Small intestine (tissue), 7 donors: Measurements from ENCODE around the gene PRICKLE2. TPM values are rescaled to one million over a fixed set of nuclear protein-coding genes. Genes with fewer than 3 reads are reported as not detected.
A peak's percentile ranks its signal among the peaks of the same experiment; 100 is the strongest.

Experiments
- DNase-seq, 2 donors: peaks; one replicate each; pipeline versions ENCODE4 v3.0.0 to v3.0.0-alpha.2; 2013
- FAIRE-seq: peaks from 2 replicates; lab custom pipeline; 2012; peaks lifted over from hg19 to GRCh38; lab: Jason Lieb, UNC
- H3K27ac ChIP-seq, 3 donors: one replicate each; pipeline ENCODE4 v1.5.1; 2013; ENCODE audit warnings: low read length in 2 of 3, mild to moderate bottlenecking in 2 of 3, control low read depth in 1 of 3, inconsistent platforms in 1 of 3, low read depth in 1 of 3, moderate library complexity in 1 of 3
- H3K27me3 ChIP-seq, 3 donors: one replicate each; pipeline ENCODE4 v1.6.1; 2013; ENCODE audit warnings: low read length in 3 of 3, inconsistent platforms in 1 of 3; ENCODE audit not compliant: control insufficient read depth in 3 of 3, insufficient read depth in 3 of 3
- H3K36me3 ChIP-seq, 3 donors: one replicate each; pipeline ENCODE4 v1.6.1; 2013; ENCODE audit warnings: low read length in 3 of 3, inconsistent platforms in 1 of 3, low read depth in 1 of 3, mild to moderate bottlenecking in 1 of 3, moderate library complexity in 1 of 3; ENCODE audit not compliant: control insufficient read depth in 3 of 3, insufficient read depth in 2 of 3
- H3K4me1 ChIP-seq, 3 donors: one replicate each; pipeline ENCODE4 v1.6.1; 2013; ENCODE audit warnings: low read length in 2 of 3, inconsistent platforms in 1 of 3, low read depth in 1 of 3, mild to moderate bottlenecking in 1 of 3, moderate library complexity in 1 of 3; ENCODE audit not compliant: control insufficient read depth in 3 of 3, insufficient read depth in 2 of 3
- H3K4me3 ChIP-seq, 3 donors: one replicate each; pipeline ENCODE4 v1.5.1; 2013; ENCODE audit warnings: low read length in 3 of 3, control low read depth in 1 of 3, inconsistent platforms in 1 of 3, low read depth in 1 of 3, mild to moderate bottlenecking in 1 of 3, moderate library complexity in 1 of 3
- H3K9me3 ChIP-seq, 2 donors: one replicate each; pipeline ENCODE4 v1.6.1; 2013; ENCODE audit warnings: low read depth in 1 of 2, low read length in 1 of 2; ENCODE audit not compliant: control insufficient read depth in 2 of 2, insufficient read depth in 1 of 2
- WGBS, 3 donors: extraction: QIAGEN DNeasy Blood & Tissue Kit; methylation state at CpG; one replicate each; pipeline ENCODE4 v1.1.7; 2013; 5-methylcytosine and 5-hydroxymethylcytosine counted together
- polyA plus RNA-seq, 4 donors: library from polyadenylated mRNA; stranded (reverse) in 3 of 4; unstranded in 1 of 4; fragments of 200-250 nt in 3 of 4; fragments of 120-200 nt in 1 of 4; gene quantifications; one replicate each; pipeline versions ENCODE4 v1.2.1 to v1.2.3, GENCODE V29; 2013
- donor health status: healthy with polysubstance abuse.
- donor health status: control.
- donor health status: control.
- donor health status: Bipolar disorder and iron deficiency.
- donor health status: healthy.

Gene PRICKLE2
- polyA plus RNA-seq, 4 donors, result 0.54 to 3.7 (median 2.5) TPM; not detected in 1

GRCh38 chr3:64104006-64104405 is 121.3 kb downstream of the PRICKLE2 start:
- no peak overlapping the region for H3K27ac ChIP-seq
- no peaks in the 10 kb centered on the region for H3K27me3 ChIP-seq
- peaks cover 0 to 6% (median 0%) of the 10 kb centered on the region in 3 donors for H3K36me3 ChIP-seq
- DNase-seq, result peak; percentile 45 to 49
- no peak for FAIRE-seq
- H3K4me3 ChIP-seq, result no peak overlapping the region
- H3K9me3 ChIP-seq, result no peaks in the 10 kb centered on the region
- WGBS, 3 donors, result 6 to 48% (median 36%) methylated on average over 3 of the region's 3 CpGs
- peaks cover 0 to 4% (median 0%) of the 10 kb centered on the region in 3 donors for H3K4me1 ChIP-seq

GRCh38 chr3:64103131-64103530 is 122.1 kb downstream of the PRICKLE2 start:
- Histone ChIP-seq H3K27me3 (no peaks in the 10 kb centered on the region), H3K27ac (no peak overlapping the region), H3K9me3 (no peaks in the 10 kb centered on the region), H3K4me3 (no peak overlapping the region), H3K36me3 (peaks cover 0 to 6% (median 0%) of the 10 kb centered on the region in 3 donors), H3K4me1 (no peaks in the 10 kb centered on the region)
- WGBS, 3 donors, result 90 to 95% (median 92%) methylated on average over 2 of the region's 2 CpGs
- no peak for DNase-seq
- FAIRE-seq, result no peak

- FAIRE-seq, result no peak
- no peak for DNase-seq
- peaks cover 0 to 6% (median 0%) of the 10 kb centered on the region in 3 donors for H3K36me3 ChIP-seq
- no peaks in the 10 kb centered on the region for H3K4me1 ChIP-seq
- no peak overlapping the region for H3K4me3 ChIP-seq
- 74 to 90% (median 81%) methylated on average over 2 of the region's 2 CpGs for WGBS, 3 donors
- H3K27ac ChIP-seq, result no peak overlapping the region
- H3K9me3 ChIP-seq, result no peaks in the 10 kb centered on the region
- H3K27me3 ChIP-seq, result no peaks in the 10 kb centered on the region
These were observed 123.1 kb downstream of the PRICKLE2 start for GRCh38 chr3:64102147-64102546.

- Histone ChIP-seq H3K9me3 (no peaks in the 10 kb centered on the region), H3K4me1 (no peaks in the 10 kb centered on the region), H3K36me3 (peaks cover 0 to 6% (median 0%) of the 10 kb centered on the region in 3 donors), H3K4me3 (no peak overlapping the region), H3K27ac (no peak overlapping the region), H3K27me3 (no peaks in the 10 kb centered on the region)
- FAIRE-seq, result no peak
- WGBS, 3 donors, result 96 to 98% (median 97%) methylated on average over 26 of the region's 26 CpGs
- no peak for DNase-seq
These were observed 126.0 kb downstream of the PRICKLE2 start for GRCh38 chr3:64099316-64099715.

- no peak overlapping the region for H3K4me3 ChIP-seq
- DNase-seq (no peak), FAIRE-seq (no peak)
- no peaks in the 10 kb centered on the region for H3K9me3 ChIP-seq
- H3K36me3 ChIP-seq, result peaks cover 0 to 6% (median 0%) of the 10 kb centered on the region in 3 donors
- no peak overlapping the region for H3K27ac ChIP-seq
- 72 to 86% (median 73%) methylated on average over 3 of the region's 3 CpGs for WGBS, 3 donors
- H3K4me1 ChIP-seq, result no peaks in the 10 kb centered on the region
- no peaks in the 10 kb centered on the region for H3K27me3 ChIP-seq
These were observed 126.6 kb downstream of the PRICKLE2 start for GRCh38 chr3:64098670-64099069.

GRCh38 chr3:64097920-64098319 is 127.3 kb downstream of the PRICKLE2 start:
- FAIRE-seq, result no peak
- Histone ChIP-seq H3K27me3 (no peaks in the 10 kb centered on the region), H3K27ac (no peak overlapping the region), H3K36me3 (peaks cover 0 to 6% (median 0%) of the 10 kb centered on the region in 3 donors), H3K9me3 (no peaks in the 10 kb centered on the region), H3K4me1 (no peaks in the 10 kb centered on the region), H3K4me3 (no peak overlapping the region)
- DNase-seq, result no peak
- WGBS, 3 donors, result 77 to 85% (median 84%) methylated on average over 5 of the region's 5 CpGs

GRCh38 chr3:64095802-64096201 is 129.5 kb downstream of the PRICKLE2 start:
- H3K9me3 ChIP-seq, result no peaks in the 10 kb centered on the region
- H3K4me3 ChIP-seq, result no peak overlapping the region
- no peak for FAIRE-seq
- 72 to 86% (median 82%) methylated on average over 3 of the region's 3 CpGs for WGBS, 3 donors
- H3K27ac ChIP-seq, result no peak overlapping the region
- peaks cover 0 to 6% (median 0%) of the 10 kb centered on the region in 3 donors for H3K36me3 ChIP-seq
- no peak for DNase-seq
- H3K4me1 ChIP-seq, result no peaks in the 10 kb centered on the region
- H3K27me3 ChIP-seq, result no peaks in the 10 kb centered on the region

GRCh38 chr3:64094713-64095079 is 130.6 kb downstream of the PRICKLE2 start:
- DNase-seq (no peak), FAIRE-seq (no peak)
- H3K27me3 ChIP-seq, result no peaks in the 10 kb centered on the region
- H3K4me1 ChIP-seq, result no peaks in the 10 kb centered on the region
- no peaks in the 10 kb centered on the region for H3K9me3 ChIP-seq
- peaks cover 0 to 6% (median 0%) of the 10 kb centered on the region in 3 donors for H3K36me3 ChIP-seq
- no peak overlapping the region for H3K27ac ChIP-seq
- no peak overlapping the region for H3K4me3 ChIP-seq
- 93 to 97% (median 94%) methylated on average over 2 of the region's 2 CpGs for WGBS, 3 donors
